GM21576 (cell line): ENCODE data around the gene RAD21L1.

ENCODE experiments used
- ATAC-seq: cut with Tn5 transposase; IDR thresholded peaks from one replicate; pipeline ENCODE4 v1.9.1; 2021; ENCODE audit warnings: mild to moderate bottlenecking, moderate library complexity; ENCODE audit not compliant: unreplicated experiment

Gene RAD21L1

DNA sequence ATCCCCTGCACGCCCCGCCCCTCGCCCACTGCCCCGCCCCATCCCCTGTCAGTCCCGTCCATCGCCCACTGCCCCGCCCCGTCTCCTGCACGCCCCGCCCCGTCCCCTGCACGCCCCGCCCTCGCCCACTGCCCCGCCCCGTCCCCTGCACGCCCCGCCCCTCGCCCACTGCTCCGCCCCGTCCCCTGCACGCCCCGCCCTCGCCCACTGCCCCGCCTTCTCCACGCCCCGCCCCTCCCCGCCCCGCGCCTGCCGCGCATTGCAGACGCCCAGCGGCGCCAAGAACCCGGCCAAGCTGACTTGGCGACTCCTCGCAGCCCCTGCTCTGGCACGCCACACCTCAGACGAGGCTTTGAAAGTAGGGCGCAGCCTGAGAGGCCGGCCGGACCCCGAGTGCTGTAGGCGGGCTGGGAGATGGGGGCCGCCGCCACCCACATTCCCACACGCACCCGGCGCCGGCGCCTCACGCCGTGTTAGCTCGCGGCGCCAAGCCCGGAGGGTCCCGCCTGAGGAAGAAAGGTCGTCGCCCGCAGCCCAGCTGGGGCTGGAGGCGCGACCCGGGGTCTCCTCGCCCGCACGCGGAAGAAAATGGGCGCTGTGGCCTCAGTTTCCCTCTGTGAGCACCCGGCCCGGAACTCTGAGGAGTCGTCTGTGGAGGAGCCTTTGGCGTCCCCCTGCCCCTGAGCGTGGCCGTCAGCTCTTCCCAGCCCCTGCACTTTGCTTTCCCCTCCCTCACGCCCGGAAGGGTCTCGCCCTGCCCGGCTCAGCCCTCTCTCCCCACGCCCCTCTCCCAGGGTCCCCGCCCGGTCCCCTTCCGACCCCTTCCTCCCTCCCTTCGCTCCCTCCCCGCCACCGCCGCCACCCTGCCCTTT lies at the start of gene RAD21L1:
RAD21L1 (plus strand) TSS at position 262 of the 872 bp plus-strand sequence. CDS start 2,410 bp downstream, outside the sequence.
- peak; percentile 48 for ATAC-seq

DNA sequence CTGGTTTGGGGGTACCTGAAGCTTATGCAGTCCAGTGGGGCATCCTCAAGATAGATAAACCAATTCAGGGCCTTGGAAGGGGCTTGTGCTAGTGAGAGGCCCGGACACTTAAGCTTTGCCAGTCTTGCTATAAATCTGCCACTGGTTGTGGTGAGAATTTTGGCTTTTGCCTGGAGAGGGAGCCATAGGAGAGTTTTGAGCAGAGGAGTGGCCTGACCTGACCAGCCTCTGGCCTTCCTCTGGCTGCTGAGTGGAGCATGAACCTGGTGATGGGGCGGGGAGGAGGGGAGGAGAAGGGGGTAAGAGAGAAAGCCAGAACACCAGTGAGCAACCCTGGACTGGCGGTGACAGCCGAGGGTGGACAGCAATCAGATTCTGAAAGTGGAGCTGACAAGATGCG lies 48.2 kb upstream of the RAD21L1 start:
- no peak for ATAC-seq

DNA sequence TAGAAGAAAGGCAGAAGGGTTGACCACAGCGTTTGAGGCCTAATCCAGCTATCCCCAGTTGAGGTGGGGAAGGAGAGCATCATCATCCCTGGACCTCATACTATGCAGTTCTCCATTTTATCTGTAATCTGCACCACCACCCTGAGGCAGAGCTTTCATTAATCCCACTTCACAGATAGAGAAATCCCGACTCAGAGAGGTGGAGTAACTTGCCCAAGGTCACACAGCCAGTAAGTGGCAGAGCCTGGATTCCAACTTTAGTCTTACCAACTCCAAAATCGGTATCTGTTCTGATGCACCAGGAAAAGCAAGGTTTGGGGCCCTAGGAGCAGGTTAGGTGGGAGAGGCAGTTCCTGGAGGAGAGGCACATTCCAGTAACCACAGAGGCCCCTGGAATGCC lies 47.7 kb upstream of the RAD21L1 start:
- no peak for ATAC-seq

DNA sequence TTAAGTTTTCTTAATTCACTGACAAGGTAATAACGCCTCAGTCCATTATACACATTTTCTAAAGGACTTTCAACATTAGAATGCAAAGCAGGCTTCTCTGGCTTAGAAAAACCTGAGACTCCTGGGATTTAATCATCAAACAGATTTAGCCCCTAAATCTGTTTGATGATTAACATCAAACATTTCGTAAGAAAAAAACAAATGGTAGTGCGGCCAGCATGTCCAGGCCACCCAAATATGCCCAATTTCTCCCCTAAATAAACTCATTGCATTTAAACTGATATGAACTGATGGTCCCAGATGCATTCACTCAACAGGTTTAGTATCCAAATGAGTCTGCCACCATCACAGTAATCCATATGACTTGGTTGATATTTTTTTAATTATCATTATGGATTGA lies 47.2 kb upstream of the RAD21L1 start:
- ATAC-seq, result no peak

DNA sequence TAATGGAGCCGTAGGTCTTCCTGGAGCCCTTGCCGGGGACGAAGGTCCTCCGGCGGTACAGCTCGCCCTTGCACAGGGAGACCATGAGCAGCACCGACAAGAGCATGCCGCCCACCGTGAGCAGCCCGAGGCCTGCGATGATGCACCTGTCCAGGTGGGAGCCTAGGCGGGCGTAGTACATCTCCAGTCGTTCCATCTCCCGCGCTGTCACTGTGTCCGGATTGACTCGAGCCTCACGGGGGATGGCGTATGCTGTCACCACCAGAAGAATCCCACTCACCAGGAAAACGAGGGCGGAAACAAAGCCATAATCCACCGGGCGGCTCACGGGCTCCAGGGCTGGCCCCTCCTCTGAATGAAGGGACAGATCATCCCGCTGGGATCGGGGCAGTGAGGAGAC lies 44.9 kb upstream of the RAD21L1 start:
- ATAC-seq, result no peak

DNA sequence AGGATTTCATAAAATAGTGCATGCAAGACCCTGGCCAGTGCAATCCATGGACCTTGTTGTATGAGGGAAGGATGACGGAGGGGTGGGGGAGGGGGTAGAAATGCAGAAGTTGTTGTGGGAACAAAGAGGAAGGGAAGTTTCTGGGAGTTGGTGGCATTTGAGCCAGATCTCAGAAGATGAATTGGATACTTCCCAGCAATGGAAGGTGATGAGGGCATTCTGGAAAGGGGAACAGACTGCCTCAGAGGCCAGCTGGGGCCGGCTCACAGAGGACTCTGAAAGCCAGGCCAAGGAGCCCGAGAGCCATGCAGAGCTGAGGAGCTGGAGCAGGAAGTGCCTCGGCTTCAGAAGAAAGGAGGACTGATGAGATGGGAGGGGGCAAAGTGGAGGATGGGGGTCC lies 43.7 kb upstream of the RAD21L1 start:
- no peak for ATAC-seq

DNA sequence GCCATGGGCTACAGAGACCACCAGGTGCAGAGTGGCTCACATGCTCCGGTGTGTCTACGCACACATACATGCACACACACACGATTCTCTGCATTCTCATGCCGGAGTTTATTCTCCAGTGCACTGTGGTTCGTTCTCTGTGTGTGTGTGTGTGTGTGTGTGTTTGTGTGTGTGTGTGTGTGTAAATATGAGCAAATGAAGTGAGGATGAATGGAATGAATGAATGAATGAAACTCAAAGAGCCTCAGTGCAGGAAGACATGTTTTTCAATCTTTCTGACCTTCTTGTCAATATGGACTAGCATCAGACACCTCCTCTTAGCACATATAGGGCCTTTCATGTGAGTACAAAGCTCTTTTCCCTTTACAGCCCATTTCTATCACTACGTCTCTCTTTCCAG lies 42.7 kb upstream of the RAD21L1 start:
- no peak for ATAC-seq

DNA sequence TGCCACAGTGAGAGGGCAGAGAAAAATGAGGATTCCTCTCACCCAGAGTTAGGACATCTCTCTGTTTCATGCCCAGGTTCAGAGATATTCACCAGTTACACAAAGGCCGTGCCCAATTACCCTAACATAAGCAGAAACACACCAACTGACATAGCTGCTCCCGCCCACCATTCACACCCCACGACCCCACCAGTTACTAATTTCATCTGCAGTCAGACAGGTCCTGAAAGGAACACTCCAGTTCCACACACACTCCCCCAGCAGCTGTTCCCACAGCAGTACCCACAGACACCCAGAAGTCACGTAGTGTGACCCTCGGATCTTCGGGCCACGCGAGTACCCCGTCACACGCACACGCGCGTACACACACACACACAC lies 41.6 kb upstream of the RAD21L1 start:
- ATAC-seq, result no peak

DNA sequence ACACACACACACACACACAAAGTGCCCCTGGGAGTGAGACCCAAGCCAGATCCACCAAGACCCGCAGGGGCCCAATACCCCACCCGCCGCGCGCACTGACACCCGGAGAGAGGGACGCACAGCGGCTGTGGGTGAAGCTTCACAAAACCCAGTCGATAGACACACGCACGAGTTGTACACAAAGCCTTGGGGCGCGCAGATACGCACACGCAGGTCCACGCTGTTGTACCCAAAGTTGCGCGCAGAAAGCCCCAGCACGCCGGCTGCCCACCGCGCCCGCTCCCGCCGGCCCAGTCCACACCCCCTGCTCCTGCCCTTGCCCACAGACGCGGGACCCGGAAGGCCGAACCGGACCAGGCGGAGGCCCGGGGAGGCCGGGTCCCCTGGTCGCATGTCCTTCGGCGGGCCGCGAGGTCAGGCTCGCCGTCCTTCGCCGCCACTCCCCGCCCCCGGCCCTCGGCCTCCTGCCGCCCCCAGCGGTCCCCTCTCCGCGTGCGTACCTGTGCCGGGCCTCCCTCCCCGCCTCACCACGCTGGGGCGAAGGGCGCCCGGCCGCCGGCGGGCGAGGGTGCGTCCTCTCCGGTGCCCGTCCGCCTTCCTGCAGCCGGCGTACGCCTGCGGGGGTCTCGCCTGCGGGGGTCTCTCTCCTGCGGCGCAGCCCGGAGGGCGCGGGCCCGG lies 41.1 kb upstream of the RAD21L1 start, which contains the start of gene TMEM74B:
TMEM74B (minus strand) TSS at position 344 of the 678 bp plus-strand sequence. CDS start 1,180 bp downstream, outside the sequence.
- ATAC-seq, result no peak

DNA sequence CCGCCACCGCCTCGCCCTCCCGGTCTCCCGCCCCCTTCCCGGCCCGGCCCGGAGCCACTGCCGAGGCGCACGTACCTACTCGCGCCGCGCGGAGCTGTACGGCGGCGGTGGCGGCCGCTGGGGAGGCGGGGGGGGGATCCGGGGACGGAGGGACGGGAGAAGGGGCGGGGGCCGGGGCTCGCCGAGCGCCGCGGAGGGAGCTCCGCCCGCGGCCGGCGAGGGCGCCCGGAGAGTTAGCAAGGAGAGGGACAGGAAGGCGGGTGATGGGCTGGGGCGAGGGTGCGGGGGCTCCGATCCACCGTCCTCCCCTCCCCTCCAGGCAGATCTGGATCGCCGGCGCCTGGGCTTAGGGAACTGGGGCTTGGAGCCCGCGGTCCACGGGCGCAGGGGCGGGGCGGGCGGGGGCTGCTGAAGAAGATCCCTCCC lies 40.5 kb upstream of the RAD21L1 start:
- ATAC-seq, result no peak

DNA sequence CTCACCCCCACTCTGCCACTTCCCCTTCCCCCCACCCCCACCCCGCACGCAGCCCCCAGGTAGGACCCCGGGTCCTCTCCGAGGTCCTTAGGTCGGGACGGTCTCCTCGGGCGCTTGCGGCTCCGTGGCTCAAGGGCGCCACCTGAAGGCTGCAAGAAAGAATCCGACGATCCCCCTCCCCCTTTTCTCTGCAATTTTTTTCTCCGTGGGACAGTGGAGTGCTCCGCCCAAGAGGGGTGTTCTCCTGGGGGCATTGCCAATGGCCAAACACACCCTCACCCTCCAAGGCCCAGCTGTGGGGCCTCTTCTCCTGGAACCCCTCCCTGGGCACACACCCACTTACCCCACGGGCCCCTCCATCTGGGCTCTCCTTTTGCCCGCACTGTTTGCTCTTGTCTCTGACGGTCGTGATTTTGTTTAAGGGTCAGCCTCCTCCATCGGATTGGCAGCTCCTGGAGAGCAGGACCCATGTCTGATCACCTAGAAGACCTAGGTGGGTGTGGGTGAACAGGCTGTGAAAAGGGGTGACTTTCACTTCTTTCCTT lies 40.0 kb upstream of the RAD21L1 start:
- no peak for ATAC-seq

DNA sequence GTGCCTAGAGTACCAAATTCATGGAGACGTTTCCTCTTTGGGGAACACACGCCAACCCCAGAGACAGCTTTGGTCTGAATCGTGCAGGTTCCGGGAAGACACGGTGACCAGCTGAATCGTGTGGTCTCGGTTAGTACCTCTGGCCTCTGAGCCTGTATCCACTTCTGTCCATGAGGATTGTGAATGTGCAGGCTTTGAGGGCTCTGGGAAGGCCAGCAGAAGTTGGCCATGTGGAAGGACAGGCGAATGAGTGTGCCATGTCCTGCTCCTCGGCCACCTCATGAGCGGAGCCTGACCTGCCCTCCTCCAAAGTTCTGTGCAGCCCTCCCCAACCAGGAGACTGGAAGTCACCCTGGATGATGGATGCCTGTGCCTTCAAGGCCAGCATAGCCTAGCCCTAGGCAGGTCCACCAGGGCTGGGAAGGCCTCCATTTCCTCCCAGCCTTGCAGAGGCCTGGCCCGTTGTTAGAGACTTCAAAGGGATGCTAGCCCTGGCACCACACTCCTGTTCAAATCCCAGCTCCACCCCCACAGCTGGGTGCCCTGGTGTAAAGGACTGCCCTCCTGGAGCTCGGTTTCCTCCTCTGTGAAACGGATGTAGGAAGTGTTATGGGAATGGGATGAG lies 39.4 kb upstream of the RAD21L1 start:
- no peak for ATAC-seq

DNA sequence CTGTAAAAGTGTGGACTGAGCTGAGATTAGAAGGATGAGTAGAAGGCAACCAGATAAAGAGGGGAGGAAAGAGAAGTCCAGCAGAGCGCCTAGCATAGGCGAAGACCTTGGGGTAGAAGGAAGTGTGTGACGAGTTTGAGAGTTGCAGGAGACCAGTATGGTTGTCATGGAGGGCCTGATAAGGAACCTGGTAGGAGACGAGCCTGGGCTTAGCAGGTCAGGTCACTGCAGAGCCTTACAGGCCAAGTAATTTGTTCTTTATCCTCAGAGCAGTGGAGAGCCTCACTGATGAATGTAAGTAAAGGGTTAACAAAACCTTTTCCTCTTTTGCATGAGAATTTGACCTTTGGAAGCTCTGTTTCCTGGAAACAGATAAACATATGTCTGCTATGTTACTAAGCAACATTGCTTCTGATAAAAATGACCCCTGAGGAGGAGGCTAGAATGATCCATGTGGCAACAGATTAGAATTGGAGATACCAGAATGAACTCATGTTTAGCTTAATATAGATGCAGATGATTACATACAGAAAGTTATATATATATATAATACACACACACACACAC lies 38.2 kb upstream of the RAD21L1 start:
- no peak for ATAC-seq

DNA sequence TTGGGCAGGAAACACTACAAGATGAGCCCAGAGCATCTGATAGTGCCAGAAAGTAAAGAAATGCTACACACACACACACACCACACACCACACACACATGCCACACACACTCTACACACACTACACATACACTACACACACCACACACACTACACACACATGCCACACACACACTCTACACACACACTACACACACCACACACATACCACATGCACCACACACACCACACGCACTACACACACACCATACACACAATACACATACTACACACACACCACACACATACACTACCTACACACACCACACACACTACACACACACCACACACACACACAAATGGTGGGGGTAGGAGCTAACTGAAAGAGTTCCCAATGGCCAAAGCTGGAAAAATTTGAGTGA lies 37.5 kb upstream of the RAD21L1 start:
- ATAC-seq, result no peak

DNA sequence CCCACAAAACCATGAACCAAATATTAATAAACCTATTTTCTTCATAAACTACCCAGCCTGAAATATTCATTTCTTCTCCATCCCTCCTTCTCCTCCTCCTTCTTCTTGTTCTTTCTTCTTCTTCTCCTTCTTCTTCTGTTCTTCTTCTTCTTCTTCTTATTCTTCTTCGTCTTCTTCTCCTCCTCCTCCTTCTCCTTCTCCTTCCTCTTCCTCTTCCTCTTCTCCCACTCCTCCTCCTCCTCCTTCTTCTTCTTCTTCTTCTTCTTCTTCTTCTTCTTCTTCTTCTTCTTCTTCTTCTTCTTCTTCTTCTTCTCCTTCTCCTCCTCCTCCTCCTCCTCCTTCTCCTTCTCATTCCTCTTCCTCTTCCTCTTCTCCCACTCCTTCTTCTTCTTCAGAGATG lies 36.0 kb upstream of the RAD21L1 start:
- ATAC-seq, result no peak

DNA sequence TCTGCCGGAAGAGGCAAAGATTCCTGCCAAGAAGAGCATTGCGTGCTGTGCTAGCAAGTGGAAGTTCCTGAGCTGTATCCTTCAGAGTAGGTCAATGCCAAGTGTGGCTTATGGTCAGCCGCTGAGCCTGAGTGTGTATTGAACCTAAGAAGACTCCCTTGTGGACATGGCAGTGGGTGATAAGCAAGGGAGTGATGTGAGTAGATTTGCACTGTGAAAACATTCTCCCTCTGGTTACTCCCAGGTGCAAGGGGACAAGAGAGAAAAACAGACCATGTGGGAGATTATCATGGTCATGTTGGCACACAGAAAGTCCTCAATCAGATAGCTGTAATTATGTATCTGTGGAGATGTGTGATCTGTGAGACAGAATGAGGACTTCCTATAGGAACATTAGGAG lies 35.0 kb upstream of the RAD21L1 start:
- ATAC-seq, result no peak

DNA sequence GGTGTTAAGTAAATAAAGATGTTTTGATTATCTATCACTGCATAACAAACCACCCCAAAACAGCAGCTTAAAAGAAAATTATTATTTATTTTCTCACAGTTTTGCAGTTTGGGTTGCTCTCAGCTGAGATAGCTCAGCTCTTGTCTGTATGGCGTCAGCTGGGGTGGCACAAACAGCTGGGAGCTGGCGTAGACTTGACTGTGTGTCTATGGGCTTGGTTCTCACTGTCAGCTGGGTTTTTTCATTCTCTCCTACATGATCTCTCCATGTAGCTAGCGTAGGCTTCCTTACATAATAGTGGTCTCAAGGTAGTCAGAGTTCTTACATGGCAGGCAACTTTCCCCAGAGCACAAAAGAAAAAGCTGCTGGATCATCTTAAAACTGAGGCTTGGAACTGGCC lies 34.5 kb upstream of the RAD21L1 start:
- no peak for ATAC-seq

DNA sequence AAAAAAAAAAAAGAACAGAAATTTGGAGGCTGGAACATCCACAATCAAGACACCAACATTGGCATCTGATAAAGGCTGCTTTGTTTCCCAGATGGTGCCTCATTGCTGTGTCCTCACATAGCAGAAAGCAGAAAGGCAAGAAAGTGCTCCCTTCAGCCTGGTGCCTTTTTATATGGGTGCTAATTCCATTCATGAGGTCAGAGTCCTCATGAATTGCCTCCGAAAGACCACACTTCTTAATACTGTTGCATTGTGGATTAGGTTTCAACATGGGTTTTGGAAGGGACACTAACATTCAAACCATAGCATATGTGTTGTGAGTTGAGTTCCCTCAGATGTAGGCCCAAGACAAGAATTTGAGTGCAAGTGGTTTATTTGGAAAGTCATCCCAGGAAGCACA lies 30.6 kb upstream of the RAD21L1 start:
- no peak for ATAC-seq

DNA sequence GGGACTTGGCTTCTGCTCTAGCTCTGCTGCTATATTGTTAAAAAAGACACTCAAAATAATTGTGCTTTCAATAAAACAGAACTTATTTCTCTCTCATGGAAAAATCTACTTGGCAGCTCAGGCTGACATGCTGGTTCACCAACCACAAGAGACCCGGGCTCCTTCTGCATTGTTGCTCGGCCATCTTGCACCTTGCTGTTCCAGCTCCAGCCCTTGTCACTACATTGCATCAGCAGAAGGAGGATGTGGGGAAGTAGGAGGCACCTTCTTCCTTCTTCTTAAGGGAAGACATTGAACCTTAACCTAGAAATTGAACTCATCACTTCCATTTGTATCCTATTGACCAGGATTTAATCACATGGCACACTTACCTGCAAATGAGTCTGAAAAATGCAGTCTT lies 29.2 kb upstream of the RAD21L1 start:
- no peak for ATAC-seq

DNA sequence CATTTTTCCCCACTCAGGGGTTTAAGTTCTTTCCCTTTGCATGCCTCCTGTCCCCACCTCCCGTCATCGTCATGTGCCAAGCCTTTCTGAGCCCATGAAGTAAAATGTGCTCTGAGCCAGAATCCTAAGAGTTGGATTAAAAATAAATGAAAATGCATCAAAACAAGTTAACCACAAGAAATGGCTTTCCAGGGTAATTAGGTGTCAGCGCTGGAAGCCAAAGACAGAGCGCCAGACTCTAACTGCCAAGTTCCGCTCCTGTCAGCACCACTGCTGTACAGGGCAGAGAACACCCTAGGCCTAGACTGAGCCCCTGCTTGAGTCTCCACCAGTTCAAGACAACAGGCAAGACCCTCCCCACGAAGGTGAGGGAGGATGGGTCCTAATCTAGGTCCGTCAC lies 28.0 kb upstream of the RAD21L1 start:
- ATAC-seq, result no peak

DNA sequence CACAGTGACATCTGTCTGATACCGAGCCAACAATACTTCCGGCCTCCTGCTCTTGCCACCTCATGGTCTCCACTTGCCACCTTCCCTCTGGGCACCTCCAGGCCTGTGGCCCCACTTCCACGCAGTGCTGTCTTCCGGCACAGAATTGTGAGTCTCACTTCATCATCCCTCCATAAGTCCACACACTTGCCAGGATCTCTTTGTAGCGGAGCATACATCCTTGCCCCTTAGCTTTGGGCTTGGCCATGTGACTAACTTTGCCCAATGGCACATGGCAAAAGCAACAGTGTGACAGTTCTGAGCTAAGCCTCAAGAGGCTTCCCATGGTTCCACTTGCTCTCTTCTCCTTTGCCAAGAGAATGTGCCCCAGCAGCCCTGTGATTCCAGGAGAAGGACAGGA lies 27.1 kb upstream of the RAD21L1 start:
- no peak for ATAC-seq
